Ovary (tissue), 9 donors: ENCODE measurements around the gene MCAM. TPM values are rescaled to one million over a fixed set of nuclear protein-coding genes. Genes with fewer than 3 reads are reported as not detected.

Experiments used
- DNase-seq, 5 donors: peaks; one replicate each; pipeline ENCODE4 v3.0.0-alpha.2; 2019 to 2020
- H3K27ac ChIP-seq, 2 donors: fragments of 200-600 bp; one replicate each; pipeline versions ENCODE4 v1.5.1 to v1.8.0; 2019 to 2022
- H3K27me3 ChIP-seq: fragments of 200-600 bp; one replicate; pipeline ENCODE4 v1.8.0; 2022
- H3K36me3 ChIP-seq: fragments of 200-600 bp; sonication (generic); one replicate; pipeline ENCODE4 v1.5.1; 2019
- H3K4me1 ChIP-seq: one replicate; pipeline ENCODE4 v1.8.1; 2013; ENCODE audit warnings: mild to moderate bottlenecking, moderate library complexity; ENCODE audit not compliant: insufficient read depth
- H3K4me3 ChIP-seq: fragments of 200-600 bp; sonication (generic); one replicate; pipeline ENCODE4 v1.5.1; 2017
- H3K9me3 ChIP-seq, 2 donors: fragments of 200-600 bp in 1 of 2; sonication (generic) in 1 of 2; one replicate each; pipeline versions ENCODE4 v1.5.1 to v1.8.1; 2013 to 2019; ENCODE audit warnings: mild to moderate bottlenecking in 1 of 2, moderate library complexity in 1 of 2
- EP300 ChIP-seq: sonication (generic); formaldehyde crosslinking; IDR thresholded peaks from one replicate; pipeline ENCODE4 v1.6.1; 2017; ENCODE audit warnings: antibody characterized with exemption
- POLR2A ChIP-seq: fragments of 450-650 bp; IDR thresholded peaks from one replicate; pipeline ENCODE4 v1.6.1; 2017; ENCODE audit warnings: antibody characterized with exemption, mild to moderate bottlenecking, moderate library complexity
- WGBS, 3 donors: extraction: QIAGEN DNeasy Blood & Tissue Kit in 1 of 3; methylation state at CpG; one replicate each; pipeline versions ENCODE4 v1.1.5 to v1.1.7; 2013 to 2017; 5-methylcytosine and 5-hydroxymethylcytosine counted together
- intact Hi-C, 4 donors: fragments of 100-400 bp; cut with DNase I; formaldehyde crosslinking; loops; one replicate each; pipeline versions ENCODE4 v1.11.0 to v1.15.1; 2022 to 2023
- microRNA-seq, 3 donors: library from miRNA; unstranded; fragments of <30 nt; microRNA quantifications; one replicate each; pipeline versions ENCODE4 to v1.2.0, GENCODE V29; 2019 to 2020
- polyA plus RNA-seq, 2 donors: library from polyadenylated mRNA; stranded (reverse); fragments of 200-250 nt in 1 of 2; fragments of 350-450 nt in 1 of 2; fragmentation: Illumina TruSeq in 1 of 2; extraction: RNeasy Lipid Tissue Mini Kit (QIAGEN cat#74804) in 1 of 2; gene quantifications; one replicate each; pipeline ENCODE4 v1.2.3, GENCODE V29; 2013 to 2014
- small RNA-seq: library from RNA; depleted of rRNA; stranded (forward); fragments of <200 nt; gene quantifications from one replicate; pipeline ENCODE3, GENCODE V24; 2016
- total RNA-seq, 7 donors: library from RNA; depleted of rRNA in 2 of 7; stranded (reverse); fragments of >200 nt in 2 of 7; fragmentation: NEBNext Ultra II Directional in 3 of 7; extraction: Animal tissue kit (Norgen Biotek cat#: 25700) in 3 of 7; gene quantifications; one replicate each; pipeline versions ENCODE4 v1.1.0 to v1.2.4, GENCODE V29; 2016 to 2023
- TF ChIP-seq, protein P1 (sequence below), 3 donors: fragments of 450-650 bp in 2 of 3; fragments of 200-600 bp in 1 of 3; IDR thresholded peaks; one replicate each; pipeline versions ENCODE4 v1.5.1 to v1.8.0; 2016 to 2022; ENCODE audit warnings: antibody characterized with exemption in 3 of 3, mild to moderate bottlenecking in 1 of 3
- donor health status: DM: no; HTN: no; CAD: no; lungs with moderate emphysema.
- donor health status: DM: no; HTN: no; CAD: no.
- donor health status: Bipolar disorder and iron deficiency.
- donor health status: DM: yes; HTN: yes; CAD: no.
- donor health status: DM: no; HTN: no; CAD: no.
- donor health status: DM: yes; HTN: yes; CAD: no.

The MCAM gene
- total and polyA plus RNA-seq, 9 donors, result 34.6 to 121 (median 56.8) TPM

DNA sequence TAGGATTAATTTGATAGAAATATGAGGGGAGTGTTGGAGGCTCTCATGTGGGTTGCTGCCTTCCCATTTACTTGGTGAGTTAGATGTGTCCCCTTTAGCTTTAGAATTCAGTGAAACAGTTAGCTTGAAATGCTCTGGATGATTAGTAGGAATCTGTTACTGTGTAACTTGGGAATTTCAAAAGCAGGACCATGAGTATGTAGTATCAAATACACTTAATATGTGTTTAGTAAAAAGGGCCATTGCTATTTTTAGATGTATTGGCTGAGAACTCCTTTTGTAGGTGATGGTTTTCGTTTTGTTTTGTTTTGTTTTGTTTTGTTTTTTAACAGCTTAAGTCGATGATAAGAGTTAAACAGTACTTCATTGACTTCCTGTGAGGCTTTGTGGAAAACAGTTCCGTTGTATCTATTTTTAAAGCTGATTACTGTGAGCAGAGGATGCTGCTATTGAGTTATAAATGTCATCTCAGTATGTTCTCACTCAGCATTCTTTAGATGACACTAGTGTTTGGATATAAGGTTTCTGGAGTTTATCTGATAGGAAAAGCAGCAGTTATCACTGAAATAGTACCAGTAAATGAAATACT is 53.5 kb downstream of the MCAM start:
- H3K4me1 ChIP-seq, result no peaks in the 10 kb centered on the region
- no peak for DNase-seq
- no peak overlapping the region for H3K27ac ChIP-seq
- WGBS, 3 donors, result 3 to 7% (median 4%) methylated on average over 3 of the region's 3 CpGs
- H3K27me3 ChIP-seq, result no peaks in the 10 kb centered on the region
- no peaks in the 10 kb centered on the region for H3K36me3 ChIP-seq
- TF ChIP-seq POLR2A (no peak), EP300 (no peak)
- TF ChIP-seq, protein P1, sequence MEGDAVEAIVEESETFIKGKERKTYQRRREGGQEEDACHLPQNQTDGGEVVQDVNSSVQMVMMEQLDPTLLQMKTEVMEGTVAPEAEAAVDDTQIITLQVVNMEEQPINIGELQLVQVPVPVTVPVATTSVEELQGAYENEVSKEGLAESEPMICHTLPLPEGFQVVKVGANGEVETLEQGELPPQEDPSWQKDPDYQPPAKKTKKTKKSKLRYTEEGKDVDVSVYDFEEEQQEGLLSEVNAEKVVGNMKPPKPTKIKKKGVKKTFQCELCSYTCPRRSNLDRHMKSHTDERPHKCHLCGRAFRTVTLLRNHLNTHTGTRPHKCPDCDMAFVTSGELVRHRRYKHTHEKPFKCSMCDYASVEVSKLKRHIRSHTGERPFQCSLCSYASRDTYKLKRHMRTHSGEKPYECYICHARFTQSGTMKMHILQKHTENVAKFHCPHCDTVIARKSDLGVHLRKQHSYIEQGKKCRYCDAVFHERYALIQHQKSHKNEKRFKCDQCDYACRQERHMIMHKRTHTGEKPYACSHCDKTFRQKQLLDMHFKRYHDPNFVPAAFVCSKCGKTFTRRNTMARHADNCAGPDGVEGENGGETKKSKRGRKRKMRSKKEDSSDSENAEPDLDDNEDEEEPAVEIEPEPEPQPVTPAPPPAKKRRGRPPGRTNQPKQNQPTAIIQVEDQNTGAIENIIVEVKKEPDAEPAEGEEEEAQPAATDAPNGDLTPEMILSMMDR (IDR thresholded peaks at IDR 0.05), result no peak
- intact Hi-C loops, result no loop called here
- H3K9me3 ChIP-seq, result no peaks in the 10 kb centered on the region
- H3K4me3 ChIP-seq, result no peak overlapping the region

DNA sequence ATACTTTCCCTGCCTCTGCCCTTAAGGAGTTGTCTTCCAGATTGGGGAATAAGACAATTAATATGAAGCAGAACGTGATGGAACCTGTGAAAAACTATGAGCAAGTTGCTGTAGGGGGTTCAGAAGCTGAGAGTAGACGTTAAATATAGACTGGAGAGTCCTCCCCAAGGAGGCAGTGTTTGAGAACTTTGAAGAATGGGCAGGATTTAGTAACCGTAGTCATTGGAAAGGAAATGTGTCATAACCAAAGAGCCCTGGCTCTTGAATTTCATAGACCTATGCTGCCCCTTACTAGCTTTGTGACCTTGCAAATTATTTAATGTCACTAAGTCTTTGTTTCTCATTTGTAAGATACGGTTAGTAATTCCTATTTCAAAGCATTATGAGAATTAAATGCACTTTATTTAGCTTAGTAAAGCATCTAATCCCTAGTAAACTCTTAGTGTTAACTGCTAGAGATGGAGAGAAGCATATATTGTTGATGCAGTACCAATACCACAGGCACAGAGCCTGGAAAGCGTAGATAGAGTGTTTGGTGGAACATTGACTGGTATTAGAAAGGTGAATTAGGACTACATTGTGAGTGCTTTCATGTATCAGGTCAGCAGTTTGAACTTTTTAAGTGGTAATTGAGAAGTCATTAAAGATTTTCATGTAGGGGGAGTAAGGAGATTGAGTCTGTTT is 54.1 kb downstream of the MCAM start:
- DNase-seq, result no peak
- Histone ChIP-seq H3K4me3 (no peak overlapping the region), H3K27ac (no peak overlapping the region), H3K4me1 (no peaks in the 10 kb centered on the region), H3K27me3 (no peaks in the 10 kb centered on the region), H3K9me3 (no peaks in the 10 kb centered on the region), H3K36me3 (no peaks in the 10 kb centered on the region)
- intact Hi-C loops, result no loop called here
- TF ChIP-seq EP300 (no peak), POLR2A (no peak)
- TF ChIP-seq, protein P1 (IDR thresholded peaks at IDR 0.05), result no peak
- 81 to 86% (median 84%) methylated on average over 5 of the region's 5 CpGs for WGBS, 3 donors

DNA sequence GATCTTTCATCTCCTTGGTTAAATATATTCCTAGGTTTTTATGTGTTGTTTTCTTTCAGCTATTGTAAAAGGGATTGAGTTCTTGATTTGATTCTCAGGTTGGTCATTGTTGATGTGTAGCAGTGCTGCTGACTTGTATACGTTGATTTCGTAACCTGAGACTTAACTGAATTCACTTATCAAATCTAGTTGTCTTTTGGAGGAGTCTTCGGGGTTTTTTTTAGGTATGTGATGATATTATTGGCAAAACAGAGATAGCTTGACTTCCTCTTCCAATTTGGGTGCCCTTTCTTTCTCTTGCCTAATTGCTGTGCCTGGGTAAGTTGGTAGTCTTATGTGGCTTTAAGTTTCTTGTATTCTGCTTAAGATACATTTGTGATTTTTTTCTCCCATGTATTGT is 57.9 kb downstream of the MCAM start:
- H3K36me3 ChIP-seq, result no peaks in the 10 kb centered on the region
- no peaks in the 10 kb centered on the region for H3K27me3 ChIP-seq
- 61 to 75% (median 66%) methylated on average over 3 of the region's 3 CpGs for WGBS, 3 donors
- TF ChIP-seq POLR2A, result no peak
- TF ChIP-seq, protein P1 (IDR thresholded peaks at IDR 0.05), result no peak
- no peak for TF ChIP-seq EP300
- H3K4me3 ChIP-seq, result no peak overlapping the region
- H3K4me1 ChIP-seq, result no peaks in the 10 kb centered on the region
- no peak for DNase-seq
- H3K9me3 ChIP-seq, result no peaks in the 10 kb centered on the region
- H3K27ac ChIP-seq, result no peak overlapping the region
- intact Hi-C loops, result no loop called here

Small RNA genes within 50 kb of the gene (microRNA-seq; reads per million reads assigned to microRNA genes)
- 0 to 0.75 (median 0.32) reads per million in 3 donors for gene MIR6756

Small RNA genes within 50 kb of the gene (small RNA-seq; reads per million reads assigned to genes)
- not detected for gene RF01225
- gene RNU6-262P, result not detected

Other genes with a start within 250 kb of the MCAM start
- gene VPS11, start 249.3 kb downstream of the MCAM start, total RNA-seq, result 10 to 100 TPM; 24.3 to 45.0 (median 34.9) TPM
- 10 to 100 TPM; 40.1 to 47.8 TPM for gene VPS11, start 249.3 kb downstream of the MCAM start, polyA plus RNA-seq
- gene HMBS, start 232.2 kb downstream of the MCAM start, total RNA-seq, result 10 to 100 TPM in 2 of 7 donors, 1 to 10 TPM in 5; 1.1 to 19.4 (median 8.7) TPM
- gene HMBS, start 232.2 kb downstream of the MCAM start, polyA plus RNA-seq, result 1 to 10 TPM; 4.6 to 7.6 TPM
- 10 to 100 TPM; 14.1 to 31.3 (median 24.4) TPM for gene DPAGT1, start 215.3 kb downstream of the MCAM start, total RNA-seq
- gene DPAGT1, start 215.3 kb downstream of the MCAM start, polyA plus RNA-seq, result 10 to 100 TPM; 18.3 to 61.4 TPM
- gene C2CD2L, start 209.8 kb downstream of the MCAM start, total RNA-seq, result 10 to 100 TPM in 1 of 7 donors, 1 to 10 TPM in 6; 4.4 to 13.6 (median 8.8) TPM
- gene C2CD2L, start 209.8 kb downstream of the MCAM start, polyA plus RNA-seq, result 1 to 10 TPM; 2.8 to 5.5 TPM
- gene HINFP, start 195.6 kb downstream of the MCAM start, total RNA-seq, result 10 to 100 TPM; 15.2 to 27.9 (median 22.8) TPM
- gene HINFP, start 195.6 kb downstream of the MCAM start, polyA plus RNA-seq, result 10 to 100 TPM; 17.5 to 20.4 TPM
- under 1 TPM in 4 of 7 donors, not detected in 3; 0.10 to 0.80 (median 0.32) TPM for gene ABCG4, start 168.1 kb downstream of the MCAM start, total RNA-seq
- 1 to 10 TPM in 1 of 2 donors, under 1 TPM in 1; 0.06 to 1.3 TPM for gene ABCG4, start 168.1 kb downstream of the MCAM start, polyA plus RNA-seq
- gene NLRX1, start 148.4 kb downstream of the MCAM start, total RNA-seq, result 10 to 100 TPM in 3 of 7 donors, 1 to 10 TPM in 4; 4.4 to 13.4 (median 9.4) TPM
- 1 to 10 TPM; 3.1 to 6.1 TPM for gene NLRX1, start 148.4 kb downstream of the MCAM start, polyA plus RNA-seq
- 10 to 100 TPM in 1 of 7 donors, 1 to 10 TPM in 1, under 1 TPM in 3, not detected in 2; 0.32 to 27.5 (median 0.95) TPM for gene NHERF4, start 131.7 kb downstream of the MCAM start, total RNA-seq
- gene NHERF4, start 131.7 kb downstream of the MCAM start, polyA plus RNA-seq, result under 1 TPM in 1 of 2 donors, not detected in 1; 0.11 TPM
- 10 to 100 TPM in 5 of 7 donors, 1 to 10 TPM in 2; 7.6 to 17.9 (median 13.4) TPM for gene CBL, start 110.8 kb downstream of the MCAM start, total RNA-seq
- gene CBL, start 110.8 kb downstream of the MCAM start, polyA plus RNA-seq, result 10 to 100 TPM in 1 of 2 donors, 1 to 10 TPM in 1; 3.6 to 12.3 TPM
- 10 to 100 TPM in 6 of 7 donors, 1 to 10 TPM in 1; 7.0 to 25.8 (median 22.0) TPM for gene RNF26, start 17.4 kb upstream of the MCAM start, total RNA-seq
- gene RNF26, start 17.4 kb upstream of the MCAM start, polyA plus RNA-seq, result 10 to 100 TPM; 14.9 to 18.1 TPM
- 10 to 100 TPM in 4 of 7 donors, 1 to 10 TPM in 3; 4.4 to 25.7 (median 10.8) TPM for gene C1QTNF5, start 23.8 kb upstream of the MCAM start, total RNA-seq
- 10 to 100 TPM in 1 of 2 donors, 1 to 10 TPM in 1; 5.7 to 17.2 TPM for gene C1QTNF5, start 23.8 kb upstream of the MCAM start, polyA plus RNA-seq
- under 1 TPM in 1 of 7 donors, not detected in 6; 0.11 TPM for gene MFRP, start 29.6 kb upstream of the MCAM start, total RNA-seq
- not detected for gene MFRP, start 29.6 kb upstream of the MCAM start, polyA plus RNA-seq
- gene USP2, start 64.6 kb upstream of the MCAM start, total RNA-seq, result 10 to 100 TPM in 1 of 7 donors, 1 to 10 TPM in 6; 1.3 to 16.9 (median 4.8) TPM
- gene USP2, start 64.6 kb upstream of the MCAM start, polyA plus RNA-seq, result 1 to 10 TPM; 1.0 to 3.4 TPM
- gene THY1, start 106.0 kb upstream of the MCAM start, total RNA-seq, result 10 to 100 TPM in 4 of 7 donors, 1 to 10 TPM in 1, under 1 TPM in 2; 0.36 to 74.7 (median 14.0) TPM
- gene THY1, start 106.0 kb upstream of the MCAM start, polyA plus RNA-seq, result 100 to 1,000 TPM in 1 of 2 donors, 10 to 100 TPM in 1; 15.0 to 123 TPM